Caco-2 (cell line): Measurements from ENCODE around the gene NQO1. TPM values are rescaled to one million over a fixed set of nuclear protein-coding genes. Genes with fewer than 3 reads are reported as not detected.

Source experiments
- BruUV-seq: library from RNA; stranded (reverse); fragments of 400-500 nt; replicated peaks from 2 replicates; lab custom pipeline; 2021; lab: Mats Ljungman, UMichigan
- CTCF ChIA-PET: fragments of 300-600 bp; sonication (Branson Sonifier 250); formaldehyde crosslinking; loops from one replicate; lab custom pipeline; 2022; ENCODE audit warnings: antibody characterized with exemption; lab: Charles Lee
- POLR2A ChIA-PET: fragments of 300-600 bp; sonication (Branson Sonifier 250); formaldehyde crosslinking; loops from one replicate; lab custom pipeline; 2022; ENCODE audit warnings: antibody characterized with exemption; lab: Charles Lee
- DNase-seq, 2 experiments: peaks; one replicate each; pipeline versions ENCODE4 v3.0.0 to v3.0.0-alpha.2; 2020 to 2022
- H3K27me3 ChIP-seq: replicated peaks from 2 replicates; pipeline ENCODE4 v1.6.0; 2011; ENCODE audit warnings: low read length; ENCODE audit not compliant: control insufficient read depth, insufficient read depth
- H3K36me3 ChIP-seq: 2 replicates; pipeline ENCODE4 v1.5.1; 2011; ENCODE audit warnings: low read length; ENCODE audit not compliant: control insufficient read depth, insufficient read depth
- H3K4me1 ChIP-seq: fragments of 250-450 bp; sonication (Bioruptor Pico); 2 replicates; pipeline ENCODE4 v1.5.1; 2020; ENCODE audit warnings: mild to moderate bottlenecking
- H3K4me3 ChIP-seq: 2 replicates; pipeline ENCODE4 v1.5.1; 2011; ENCODE audit warnings: low read depth, mild to moderate bottlenecking, control low read depth, low read length
- H3K9me3 ChIP-seq: fragments of 250-450 bp; sonication (Bioruptor Pico); 2 replicates; pipeline ENCODE4 v1.5.1; 2020; ENCODE audit warnings: mild to moderate bottlenecking, moderate library complexity
- H3K27ac Mint-ChIP-seq: one replicate; pipeline ENCODE4 v1.8.0; 2022; ENCODE audit warnings: mixed read lengths; ENCODE audit not compliant: unreplicated experiment
- H3K27me3 Mint-ChIP-seq: one replicate; pipeline ENCODE4 v1.8.0; 2022; ENCODE audit warnings: mixed read lengths; ENCODE audit not compliant: insufficient read depth, unreplicated experiment
- H3K36me3 Mint-ChIP-seq: one replicate; pipeline ENCODE4 v1.8.0; 2022; ENCODE audit warnings: mild to moderate bottlenecking, mixed read lengths; ENCODE audit not compliant: insufficient read depth, unreplicated experiment
- H3K4me1 Mint-ChIP-seq: one replicate; pipeline ENCODE4 v1.8.0; 2022; ENCODE audit warnings: low read depth, mixed read lengths; ENCODE audit not compliant: unreplicated experiment
- H3K4me3 Mint-ChIP-seq: one replicate; pipeline ENCODE4 v1.8.0; 2022; ENCODE audit warnings: mild to moderate bottlenecking, moderate library complexity, mixed read lengths; ENCODE audit not compliant: unreplicated experiment
- H3K9me3 Mint-ChIP-seq: one replicate; pipeline ENCODE4 v1.8.0; 2022; ENCODE audit warnings: mixed read lengths; ENCODE audit not compliant: unreplicated experiment
- intact Hi-C: fragments of 100-400 bp; cut with micrococcal nuclease; formaldehyde crosslinking; loops from one replicate; pipeline ENCODE4 v1.10.0; 2022; ENCODE audit not compliant: unreplicated experiment
- total RNA-seq: library from RNA; stranded (reverse); gene quantifications from 2 replicates; pipeline ENCODE4 v1.2.3, GENCODE V29; 2022
- TF ChIP-seq, protein P1 (sequence below), 2 experiments: fragments of 200-600 bp in 1 of 2; IDR thresholded peaks; 1 replicate in 1 of 2; 2 replicates in 1 of 2; pipeline versions ENCODE4 v1.5.1 to v1.8.0; 2011 to 2022; ENCODE audit warnings: antibody characterized with exemption in 1 of 2, control low read depth in 1 of 2, inconsistent platforms in 1 of 2, low read depth in 1 of 2, low read length in 1 of 2, mild to moderate bottlenecking in 1 of 2, moderate library complexity in 1 of 2; ENCODE audit not compliant: insufficient read depth in 1 of 2, severe bottlenecking in 1 of 2, unreplicated experiment in 1 of 2

Gene NQO1
- total RNA-seq, 1 experiment from 2014 or later = 119 TPM

- Histone ChIP-seq H3K27me3 (no peaks in the 10 kb centered on the region), H3K4me1 (peaks cover 47% of the 10 kb centered on the region), H3K36me3 (peaks cover 3% of the 10 kb centered on the region), H3K4me3 (no peak overlapping the region), H3K9me3 (no peaks in the 10 kb centered on the region)
- Mint-ChIP-seq H3K9me3 (no peaks in the 10 kb centered on the region), H3K4me1 (peaks cover 10% of the 10 kb centered on the region), H3K36me3 (peaks cover 75% of the 10 kb centered on the region), H3K4me3 (no peak overlapping the region), H3K27me3 (no peaks in the 10 kb centered on the region), H3K27ac (peak overlapping the region; percentile 10)
- DNase-seq = no peak
- intact Hi-C loops = loop anchor here (1.0 kb wide), 1 partner anchor 277 kb away; no protein-coding TSS in a partner anchor
- ChIA-PET POLR2A (no interaction called here), CTCF (interaction anchor here (0.7 kb wide), 1 partner anchor 78 kb away, joined by 3 read pairs; no protein-coding TSS in a partner anchor)
- BruUV-seq = no TSS peak
- TF ChIP-seq, protein P1, sequence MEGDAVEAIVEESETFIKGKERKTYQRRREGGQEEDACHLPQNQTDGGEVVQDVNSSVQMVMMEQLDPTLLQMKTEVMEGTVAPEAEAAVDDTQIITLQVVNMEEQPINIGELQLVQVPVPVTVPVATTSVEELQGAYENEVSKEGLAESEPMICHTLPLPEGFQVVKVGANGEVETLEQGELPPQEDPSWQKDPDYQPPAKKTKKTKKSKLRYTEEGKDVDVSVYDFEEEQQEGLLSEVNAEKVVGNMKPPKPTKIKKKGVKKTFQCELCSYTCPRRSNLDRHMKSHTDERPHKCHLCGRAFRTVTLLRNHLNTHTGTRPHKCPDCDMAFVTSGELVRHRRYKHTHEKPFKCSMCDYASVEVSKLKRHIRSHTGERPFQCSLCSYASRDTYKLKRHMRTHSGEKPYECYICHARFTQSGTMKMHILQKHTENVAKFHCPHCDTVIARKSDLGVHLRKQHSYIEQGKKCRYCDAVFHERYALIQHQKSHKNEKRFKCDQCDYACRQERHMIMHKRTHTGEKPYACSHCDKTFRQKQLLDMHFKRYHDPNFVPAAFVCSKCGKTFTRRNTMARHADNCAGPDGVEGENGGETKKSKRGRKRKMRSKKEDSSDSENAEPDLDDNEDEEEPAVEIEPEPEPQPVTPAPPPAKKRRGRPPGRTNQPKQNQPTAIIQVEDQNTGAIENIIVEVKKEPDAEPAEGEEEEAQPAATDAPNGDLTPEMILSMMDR (IDR thresholded peaks at IDR 0.05; ENCODE audit: insufficient read depth in 1 of 2, low read depth in 1 of 2, low read length in 1 of 2, severe bottlenecking in 1 of 2, unreplicated experiment in 1 of 2) = no peak
Measured at GRCh38 chr16:69672998-69673713, 53.2 kb downstream of the NQO1 start.

GRCh38 chr16:69672315-69672997 is 53.9 kb downstream of the NQO1 start:
- H3K4me3 Mint-ChIP-seq = no peak overlapping the region
- peaks cover 3% of the 10 kb centered on the region for H3K36me3 ChIP-seq
- peaks cover 54% of the 10 kb centered on the region for H3K4me1 ChIP-seq
- DNase-seq = no peak
- H3K9me3 ChIP-seq = no peaks in the 10 kb centered on the region
- no peak overlapping the region for H3K4me3 ChIP-seq
- no peaks in the 10 kb centered on the region for H3K27me3 Mint-ChIP-seq
- peak overlapping the region; percentile 57 for H3K27ac Mint-ChIP-seq
- H3K27me3 ChIP-seq = no peaks in the 10 kb centered on the region
- H3K4me1 Mint-ChIP-seq = peaks cover 14% of the 10 kb centered on the region
- no TSS peak for BruUV-seq
- ChIA-PET CTCF (interaction anchor here (0.6 to 1.0 kb wide), 2 partner anchors 225 to 274 kb away, joined by 3 to 4 read pairs; no protein-coding TSS in a partner anchor), POLR2A (no interaction called here)
- intact Hi-C loops = loop anchor here (1.0 kb wide), 1 partner anchor 276 kb away; no protein-coding TSS in a partner anchor
- H3K36me3 Mint-ChIP-seq = peaks cover 74% of the 10 kb centered on the region
- TF ChIP-seq, protein P1 (IDR thresholded peaks at IDR 0.05; ENCODE audit: insufficient read depth in 1 of 2, low read depth in 1 of 2, low read length in 1 of 2, severe bottlenecking in 1 of 2, unreplicated experiment in 1 of 2) = no peak
- H3K9me3 Mint-ChIP-seq = no peaks in the 10 kb centered on the region

DNA sequence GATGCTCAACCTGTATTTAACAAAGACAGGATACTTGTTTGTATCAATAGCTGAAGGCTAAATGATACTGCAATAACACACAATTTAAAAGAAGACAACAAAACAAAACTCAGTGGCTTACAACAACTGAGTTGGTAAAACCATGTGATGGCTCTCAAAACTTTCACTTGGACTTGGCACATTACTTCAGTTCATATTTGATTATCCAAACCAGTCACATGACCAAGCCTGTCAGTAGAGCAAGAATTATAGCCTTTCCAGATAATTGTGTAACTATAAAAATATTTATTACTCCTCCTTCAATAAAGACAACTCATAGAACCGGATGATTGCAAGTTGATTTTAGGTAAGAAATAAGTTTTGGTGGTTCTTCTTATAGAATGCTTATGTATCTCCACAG is 56.8 kb downstream of the NQO1 start:
- intact Hi-C loops = no loop called here
- Histone ChIP-seq H3K4me1 (peaks cover 55% of the 10 kb centered on the region), H3K9me3 (no peaks in the 10 kb centered on the region), H3K27me3 (no peaks in the 10 kb centered on the region), H3K36me3 (peaks cover 3% of the 10 kb centered on the region; the same call in 1 of the 2 replicates), H3K4me3 (no peak overlapping the region)
- H3K4me3 Mint-ChIP-seq = no peak overlapping the region
- no peaks in the 10 kb centered on the region for H3K9me3 Mint-ChIP-seq
- H3K36me3 Mint-ChIP-seq = peaks cover 63% of the 10 kb centered on the region
- ChIA-PET CTCF (no interaction called here), POLR2A (no interaction called here)
- no peaks in the 10 kb centered on the region for H3K27me3 Mint-ChIP-seq
- no peak for DNase-seq
- H3K4me1 Mint-ChIP-seq = peaks cover 14% of the 10 kb centered on the region
- no peak overlapping the region for H3K27ac Mint-ChIP-seq
- TF ChIP-seq, protein P1 (IDR thresholded peaks at IDR 0.05; ENCODE audit: insufficient read depth in 1 of 2, low read depth in 1 of 2, low read length in 1 of 2, severe bottlenecking in 1 of 2, unreplicated experiment in 1 of 2) = no peak
- no TSS peak for BruUV-seq
